HK-2 (cell line): ENCODE data around the gene INPP4B.
"Not testable (repeated sequence)": the region's sequence is repeated elsewhere in the genome, so short reads cannot be mapped to it uniquely, and the experiment has no call there.

ENCODE experiments used
- DNase-seq: peaks from one replicate; pipeline ENCODE4 v3.0.0-alpha.2; 2018; ENCODE audit not compliant: unreplicated experiment

INPP4B gene

GRCh38 chr4:142683997-142684396 is 162.1 kb downstream of the INPP4B start:
- DNase-seq = no peak

GRCh38 chr4:142683503-142683902 is 162.6 kb downstream of the INPP4B start:
- no peak for DNase-seq

DNA sequence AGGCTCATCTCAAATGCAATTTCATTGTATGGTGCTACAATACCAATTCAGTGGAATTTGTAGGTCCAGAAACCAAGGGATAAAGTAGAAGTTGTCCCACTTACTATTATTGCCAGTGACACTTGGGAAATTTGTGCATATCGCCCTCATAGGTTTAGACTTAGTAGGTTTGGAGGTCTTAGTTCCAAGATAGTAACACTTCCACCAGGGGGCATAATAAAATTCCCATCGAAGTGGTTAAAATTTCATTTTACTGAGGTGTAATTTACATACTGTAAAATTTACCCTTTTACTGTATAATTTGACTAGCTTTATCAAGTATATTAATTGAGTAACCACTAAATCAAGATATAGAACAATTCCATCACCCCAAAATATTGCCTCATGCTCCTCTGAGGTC is 174.6 kb downstream of the INPP4B start:
- no peak for DNase-seq

DNA sequence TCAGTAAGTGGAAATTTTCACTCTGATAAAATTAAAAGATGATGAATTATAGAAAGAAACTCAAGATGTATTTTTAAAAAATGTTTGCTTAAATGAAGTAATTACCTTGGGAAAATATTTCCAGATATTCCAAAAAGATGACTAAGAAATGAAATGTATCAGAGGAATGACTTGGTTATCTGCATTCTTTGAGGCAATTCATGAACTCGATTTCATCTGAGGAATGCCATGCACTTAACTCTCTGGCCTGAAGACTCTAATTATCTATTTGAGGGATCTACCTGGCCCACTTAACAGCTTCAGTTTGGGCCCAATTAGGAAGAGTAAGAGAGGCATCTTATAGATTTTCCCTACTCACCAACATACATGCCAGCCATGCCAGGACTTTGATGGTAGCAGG is 182.3 kb downstream of the INPP4B start:
- no peak for DNase-seq

DNA sequence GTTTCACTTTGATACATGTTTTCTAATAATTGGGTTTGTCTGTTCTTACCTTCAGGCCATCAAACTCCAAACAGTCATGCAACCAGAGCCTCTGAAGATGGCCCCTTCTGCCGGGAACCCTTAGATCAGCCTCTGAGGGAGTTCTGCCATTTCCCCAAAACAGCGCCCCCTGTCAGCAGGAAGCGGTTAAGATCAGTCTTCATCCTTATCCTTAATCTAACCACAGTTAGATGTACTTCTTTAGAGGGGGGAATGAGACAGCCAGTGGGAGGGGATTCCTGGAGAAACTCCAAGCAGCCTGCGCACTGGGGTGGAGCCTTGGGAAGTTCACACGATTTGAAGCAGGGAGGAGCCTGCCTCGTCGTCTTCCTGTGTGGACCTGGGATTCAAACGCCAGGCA is 185.4 kb downstream of the INPP4B start:
- no peak for DNase-seq

DNA sequence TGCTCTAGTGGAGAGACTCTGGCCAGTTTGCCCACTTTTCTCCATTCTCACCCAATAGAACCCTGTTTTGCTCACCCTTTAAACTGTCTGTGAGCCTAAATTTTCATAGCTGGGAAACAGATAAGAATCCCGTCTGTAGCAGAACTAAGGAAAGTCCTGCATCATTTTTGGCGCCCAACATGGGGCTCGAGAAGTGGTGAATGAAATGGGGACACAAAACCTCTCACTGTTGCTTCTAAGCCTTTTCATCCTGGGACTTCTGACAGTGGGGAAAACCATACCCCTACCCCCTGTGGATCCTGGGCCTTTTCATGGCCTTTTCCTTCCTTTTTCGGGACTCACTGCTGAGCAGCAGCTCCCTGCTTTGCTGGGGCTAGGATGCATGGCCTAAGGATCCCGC is 189.9 kb downstream of the INPP4B start:
- peak; percentile 21 for DNase-seq

GRCh38 chr4:142648378-142648777 is 197.7 kb downstream of the INPP4B start:
- no peak for DNase-seq

GRCh38 chr4:142645475-142646108 is 200.5 kb downstream of the INPP4B start:
- no peak for DNase-seq

DNA sequence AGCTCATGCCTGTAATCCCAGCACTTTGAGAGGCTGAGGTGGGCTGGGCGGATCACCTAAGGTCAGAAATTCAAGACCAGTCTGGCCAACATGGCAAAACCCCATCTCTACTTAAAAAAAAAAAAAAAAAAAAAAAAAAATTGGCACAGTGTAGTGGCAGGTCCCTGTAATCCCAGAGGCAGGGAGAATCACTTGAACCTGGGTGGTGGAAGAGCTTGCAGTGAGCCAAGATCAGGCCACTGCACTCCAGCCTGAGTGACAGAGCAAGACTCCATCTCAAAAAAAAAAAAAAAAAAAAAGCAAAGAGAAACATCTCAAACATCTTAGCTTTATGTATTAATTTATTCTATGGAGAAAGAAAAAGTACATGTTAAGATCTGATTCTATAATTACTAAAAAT is 201.5 kb downstream of the INPP4B start:
- DNase-seq = not testable (repeated sequence)

DNA sequence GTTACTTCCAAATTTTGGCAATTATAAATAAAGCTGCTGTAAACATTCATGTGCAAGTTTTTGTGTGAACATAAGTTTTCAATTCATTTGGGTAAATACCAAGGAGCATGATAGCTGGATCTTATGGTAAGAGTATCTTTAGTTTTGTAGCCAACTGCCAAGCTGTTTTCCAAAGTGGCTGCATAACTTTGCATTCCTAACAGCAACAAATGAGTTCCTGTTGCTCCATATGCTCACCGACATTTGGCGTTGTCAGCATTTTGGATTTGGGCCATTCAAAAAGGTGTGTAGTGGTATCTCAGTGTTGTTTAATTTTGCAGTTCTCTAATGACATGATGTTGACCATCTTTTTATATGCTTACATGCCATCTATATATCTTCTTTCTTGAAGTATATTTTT is 208.5 kb downstream of the INPP4B start:
- DNase-seq = no peak

DNA sequence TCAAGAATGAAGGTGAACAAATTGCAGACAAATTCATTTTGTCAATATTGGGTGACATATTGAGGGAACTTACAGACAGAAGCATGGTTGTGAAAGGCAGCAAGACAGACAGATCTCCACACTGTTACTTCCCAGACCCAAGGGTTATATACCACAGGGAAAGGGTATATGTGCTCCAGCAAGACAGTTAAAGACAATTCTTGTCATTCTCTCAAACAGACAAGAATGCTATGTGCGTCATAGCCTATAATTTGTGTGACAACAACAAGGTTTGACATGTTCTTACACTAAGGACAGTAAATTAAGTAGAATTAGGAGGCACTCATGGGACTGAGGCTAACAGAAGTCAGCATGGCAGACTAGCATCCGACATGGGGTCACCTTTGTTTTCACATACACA is 214.3 kb downstream of the INPP4B start:
- DNase-seq = no peak

GRCh38 chr4:142615324-142615665 is 230.8 kb downstream of the INPP4B start:
- DNase-seq = no peak

GRCh38 chr4:142614621-142615323 is 231.3 kb downstream of the INPP4B start:
- no peak for DNase-seq

DNA sequence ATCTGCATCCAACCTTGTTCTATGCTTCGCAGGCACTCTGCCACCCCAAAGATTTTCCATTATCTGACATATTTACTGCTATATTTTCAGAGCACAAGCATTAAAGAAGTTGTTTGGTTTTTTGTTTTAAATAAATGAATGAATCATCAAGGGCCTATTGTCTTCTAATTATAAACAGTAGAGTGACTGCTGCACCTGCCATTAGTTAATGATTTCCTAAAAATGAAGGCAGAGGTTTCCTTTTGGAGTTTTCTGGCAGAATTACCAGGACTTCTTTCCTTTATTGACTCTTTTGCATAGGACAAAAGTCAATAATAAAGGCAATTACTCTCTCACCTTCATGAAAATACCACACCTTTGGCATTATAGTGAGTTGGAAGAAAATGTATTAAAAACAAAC is 238.1 kb downstream of the INPP4B start:
- no peak for DNase-seq

DNA sequence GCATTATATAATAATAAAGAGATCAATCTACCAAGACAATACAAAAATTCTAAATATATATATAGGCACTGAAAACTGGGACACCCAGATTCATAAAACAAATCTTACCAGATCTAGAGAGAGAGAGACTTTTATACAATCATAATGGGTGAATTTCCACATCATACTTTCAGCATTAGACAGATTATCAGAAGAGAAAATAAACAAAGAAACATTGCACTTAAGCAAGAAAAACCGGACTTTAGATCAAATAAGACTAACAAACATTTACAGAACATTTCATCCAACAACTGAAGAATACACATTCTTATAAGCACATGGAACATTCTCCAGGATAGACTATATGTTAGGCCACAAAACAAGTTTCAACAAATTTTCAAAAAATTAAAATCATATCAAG is 245.1 kb downstream of the INPP4B start:
- no peak for DNase-seq

DNA sequence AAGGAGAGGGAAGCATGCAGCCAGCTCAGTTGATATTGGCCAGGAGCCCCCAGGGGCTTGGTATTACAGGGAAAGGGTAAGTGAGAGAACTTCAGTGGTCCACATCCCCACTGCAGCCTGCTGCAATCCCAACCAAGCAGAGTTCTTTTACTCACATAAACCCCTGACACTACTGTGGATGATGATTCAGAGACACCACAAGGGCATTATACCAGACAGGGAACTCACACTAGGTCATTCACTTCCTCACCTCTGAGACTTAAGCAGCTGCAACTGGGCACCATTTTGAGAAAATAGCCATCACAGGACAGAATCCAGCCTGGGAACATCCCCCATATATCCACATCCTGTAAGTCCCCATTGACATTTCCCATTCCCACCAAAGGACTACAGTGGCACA is 248.0 kb downstream of the INPP4B start:
- DNase-seq = no peak

DNA sequence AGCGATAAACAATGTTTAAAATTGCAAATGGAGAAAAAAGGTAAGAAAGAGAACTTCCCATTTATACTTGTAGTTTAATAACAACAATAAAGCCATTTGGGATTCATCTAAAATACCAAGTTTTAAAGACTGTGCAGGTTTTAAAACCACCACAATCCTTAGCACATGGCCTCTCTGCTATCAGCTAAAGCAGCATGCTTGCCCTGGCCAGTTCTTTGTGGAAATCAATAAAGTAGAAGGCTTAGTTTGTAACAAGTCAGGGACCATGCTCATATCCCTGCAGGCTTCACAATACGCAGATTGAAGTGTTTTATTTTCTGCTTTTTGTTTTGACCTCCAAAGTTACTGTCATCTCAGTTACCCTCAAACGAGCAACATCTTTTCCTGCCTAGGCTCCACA is 249.5 kb downstream of the INPP4B start:
- DNase-seq = no peak

- no peak for DNase-seq
Measured at GRCh38 chr4:142596121-142596520, 250.0 kb downstream of the INPP4B start.

DNA sequence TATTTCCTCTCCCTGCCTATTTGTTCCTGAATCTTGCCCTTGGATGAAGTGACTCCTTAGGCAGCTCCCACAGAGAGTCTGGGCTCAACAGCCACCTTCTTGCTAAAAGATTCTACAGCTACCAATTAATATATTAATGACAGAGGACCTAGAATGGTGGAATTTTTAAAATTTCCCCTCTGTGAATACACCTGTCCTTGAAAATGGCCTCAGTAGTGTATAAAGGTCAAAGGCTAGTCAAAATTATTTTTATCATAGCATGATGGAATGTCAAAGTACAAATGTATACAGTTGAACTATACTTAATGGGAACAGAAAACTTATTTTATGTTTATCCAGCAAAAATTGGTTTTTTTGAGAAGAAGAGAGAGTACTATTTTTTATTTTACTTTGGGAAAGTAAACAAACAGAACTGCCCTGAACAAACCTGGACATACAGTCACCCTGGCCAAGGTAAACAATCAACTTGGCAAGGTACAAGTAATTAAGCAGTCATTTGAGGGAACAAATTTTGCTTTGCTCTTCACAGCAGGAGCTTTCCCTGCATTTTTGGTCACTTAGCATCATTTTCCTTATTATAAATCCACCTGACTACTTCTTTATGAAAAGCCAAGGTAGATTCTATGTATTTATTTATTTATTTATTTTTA is 250.8 kb downstream of the INPP4B start:
- no peak for DNase-seq

- no peak for DNase-seq
Measured at GRCh38 chr4:142585411-142585810, 260.7 kb downstream of the INPP4B start.

DNA sequence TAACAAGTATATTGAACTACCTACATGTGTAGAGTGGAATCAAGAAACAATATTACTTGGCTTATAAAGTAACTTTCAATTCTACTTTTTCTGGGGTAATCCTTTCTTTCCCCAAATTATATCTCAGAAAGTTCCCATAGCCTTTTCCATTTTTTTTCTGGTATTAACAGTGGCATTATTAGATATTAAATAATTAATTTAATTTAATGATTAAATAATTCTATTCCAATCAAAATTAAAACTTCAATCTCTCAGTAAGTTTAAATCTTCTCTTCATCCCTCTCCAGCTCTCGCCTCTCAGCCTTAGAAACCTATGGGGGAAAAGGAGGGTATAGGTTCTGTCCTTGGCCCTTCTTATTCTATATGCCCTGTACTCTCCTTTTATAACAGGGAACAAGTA is 262.4 kb downstream of the INPP4B start:
- DNase-seq = no peak

DNA sequence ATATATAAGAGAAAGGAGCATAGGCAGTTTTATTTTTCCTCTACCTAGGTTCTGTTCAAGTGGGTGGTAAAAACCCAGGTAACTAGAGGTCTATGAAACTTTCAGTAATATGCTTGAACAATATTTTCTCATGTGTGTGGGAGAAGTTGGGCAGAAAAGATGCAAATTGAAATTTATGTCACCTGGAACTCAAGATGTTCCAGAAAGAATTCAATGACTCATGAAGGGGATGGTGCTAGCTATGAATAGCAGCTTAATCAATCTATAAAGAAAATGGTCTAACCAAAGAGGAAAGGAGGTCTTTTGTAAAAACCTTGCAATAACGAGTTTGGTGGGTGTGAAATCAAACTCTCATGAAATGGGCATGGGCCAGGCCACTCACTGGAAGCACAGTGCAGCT is 263.8 kb downstream of the INPP4B start:
- no peak for DNase-seq

GRCh38 chr4:142581881-142582280 is 264.2 kb downstream of the INPP4B start:
- no peak for DNase-seq
